Measurements from ENCODE around the gene GTF2H4. TPM values are rescaled to one million over a fixed set of nuclear protein-coding genes. Genes with fewer than 3 reads are reported as not detected.
A peak's percentile ranks its signal among the peaks of the same experiment; 100 is the strongest.

Gene GTF2H4
- total and polyA plus RNA-seq, 10 of the 15 experiments (the other 5 are each of a cell fraction or from before 2014, with no cell fraction given), result 1.1 to 43.8 (median 18.9) TPM

DNA sequence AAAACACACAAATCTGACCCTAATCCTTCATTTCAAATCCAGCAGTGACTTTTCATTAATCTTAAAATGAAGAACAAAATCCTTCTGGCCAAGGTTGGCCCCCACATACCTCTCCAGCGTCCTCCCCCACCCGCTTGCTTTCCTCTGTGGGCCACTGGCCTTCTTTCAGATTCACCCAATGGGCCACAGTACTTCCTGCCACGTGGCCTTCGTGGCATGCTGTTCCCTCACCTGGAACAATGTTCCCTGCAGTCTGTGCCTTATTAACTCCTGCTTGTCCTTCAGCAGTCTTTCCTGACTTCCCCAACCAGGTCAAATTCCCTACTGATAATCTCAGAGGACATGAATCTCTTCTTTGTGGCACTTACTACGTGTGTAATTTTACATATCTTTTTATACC, 5.3 kb upstream of the GTF2H4 start (continued):
- no peak for TF ChIP-seq GATAD2B (conservative IDR thresholded peaks at IDR 0.05; ENCODE audit: low read depth)
- no peak for TF ChIP-seq SPI1 (IDR thresholded peaks at IDR 0.05; ENCODE audit: borderline replicate concordance, insufficient read depth, low read depth, low read length)
- no peak for TF ChIP-seq SUZ12 (IDR thresholded peaks at IDR 0.05; ENCODE audit: unreplicated experiment)
- TF ChIP-seq BHLHE40 (IDR thresholded peaks at IDR 0.05; ENCODE audit: borderline replicate concordance in 1 of 2, low read depth in 2 of 2, low read length in 1 of 2), result no peak
- TF ChIP-seq, protein P1, sequence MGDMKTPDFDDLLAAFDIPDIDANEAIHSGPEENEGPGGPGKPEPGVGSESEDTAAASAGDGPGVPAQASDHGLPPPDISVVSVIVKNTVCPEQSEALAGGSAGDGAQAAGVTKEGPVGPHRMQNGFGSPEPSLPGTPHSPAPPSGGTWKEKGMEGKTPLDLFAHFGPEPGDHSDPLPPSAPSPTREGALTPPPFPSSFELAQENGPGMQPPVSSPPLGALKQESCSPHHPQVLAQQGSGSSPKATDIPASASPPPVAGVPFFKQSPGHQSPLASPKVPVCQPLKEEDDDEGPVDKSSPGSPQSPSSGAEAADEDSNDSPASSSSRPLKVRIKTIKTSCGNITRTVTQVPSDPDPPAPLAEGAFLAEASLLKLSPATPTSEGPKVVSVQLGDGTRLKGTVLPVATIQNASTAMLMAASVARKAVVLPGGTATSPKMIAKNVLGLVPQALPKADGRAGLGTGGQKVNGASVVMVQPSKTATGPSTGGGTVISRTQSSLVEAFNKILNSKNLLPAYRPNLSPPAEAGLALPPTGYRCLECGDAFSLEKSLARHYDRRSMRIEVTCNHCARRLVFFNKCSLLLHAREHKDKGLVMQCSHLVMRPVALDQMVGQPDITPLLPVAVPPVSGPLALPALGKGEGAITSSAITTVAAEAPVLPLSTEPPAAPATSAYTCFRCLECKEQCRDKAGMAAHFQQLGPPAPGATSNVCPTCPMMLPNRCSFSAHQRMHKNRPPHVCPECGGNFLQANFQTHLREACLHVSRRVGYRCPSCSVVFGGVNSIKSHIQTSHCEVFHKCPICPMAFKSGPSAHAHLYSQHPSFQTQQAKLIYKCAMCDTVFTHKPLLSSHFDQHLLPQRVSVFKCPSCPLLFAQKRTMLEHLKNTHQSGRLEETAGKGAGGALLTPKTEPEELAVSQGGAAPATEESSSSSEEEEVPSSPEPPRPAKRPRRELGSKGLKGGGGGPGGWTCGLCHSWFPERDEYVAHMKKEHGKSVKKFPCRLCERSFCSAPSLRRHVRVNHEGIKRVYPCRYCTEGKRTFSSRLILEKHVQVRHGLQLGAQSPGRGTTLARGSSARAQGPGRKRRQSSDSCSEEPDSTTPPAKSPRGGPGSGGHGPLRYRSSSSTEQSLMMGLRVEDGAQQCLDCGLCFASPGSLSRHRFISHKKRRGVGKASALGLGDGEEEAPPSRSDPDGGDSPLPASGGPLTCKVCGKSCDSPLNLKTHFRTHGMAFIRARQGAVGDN (IDR thresholded peaks at IDR 0.05), result 0 out of 2 replicates have a peak, but pooled peaks have one; percentile 41
- TF ChIP-seq RUNX3 (IDR thresholded peaks at IDR 0.05; ENCODE audit: low read length), result peak; percentile 57
- no peak for TF ChIP-seq ASH2L (IDR thresholded peaks at IDR 0.05; ENCODE audit: borderline replicate concordance, low read depth)
- TF ChIP-seq JUND (IDR thresholded peaks at IDR 0.05; ENCODE audit: low read depth, low read length), result no peak
- TF ChIP-seq, protein P2, sequence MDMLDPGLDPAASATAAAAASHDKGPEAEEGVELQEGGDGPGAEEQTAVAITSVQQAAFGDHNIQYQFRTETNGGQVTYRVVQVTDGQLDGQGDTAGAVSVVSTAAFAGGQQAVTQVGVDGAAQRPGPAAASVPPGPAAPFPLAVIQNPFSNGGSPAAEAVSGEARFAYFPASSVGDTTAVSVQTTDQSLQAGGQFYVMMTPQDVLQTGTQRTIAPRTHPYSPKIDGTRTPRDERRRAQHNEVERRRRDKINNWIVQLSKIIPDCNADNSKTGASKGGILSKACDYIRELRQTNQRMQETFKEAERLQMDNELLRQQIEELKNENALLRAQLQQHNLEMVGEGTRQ (IDR thresholded peaks at IDR 0.05; ENCODE audit: borderline replicate concordance, low read depth, low read length), result peak; percentile 31; the same call in 1 of the 2 replicates
- no peak for TF ChIP-seq RFX5 (IDR thresholded peaks at IDR 0.05; ENCODE audit: low read depth, low read length)
- TF ChIP-seq ZBTB40 (IDR thresholded peaks at IDR 0.05; ENCODE audit: borderline replicate concordance), result no peak
- TF ChIP-seq MXI1 (IDR thresholded peaks at IDR 0.05; ENCODE audit: low read depth, low read length), result no peak
- no peak for TF ChIP-seq ETV6 (conservative IDR thresholded peaks at IDR 0.05 in 1 of 2, IDR thresholded peaks at IDR 0.05 in 1 of 2; ENCODE audit: borderline replicate concordance in 1 of 2, low read depth in 1 of 2)
- TF ChIP-seq TARDBP (IDR thresholded peaks at IDR 0.05; ENCODE audit: borderline replicate concordance), result no peak
- peak; percentile 67 for TF ChIP-seq USF1 (IDR thresholded peaks at IDR 0.05; ENCODE audit: borderline replicate concordance, extremely low read length, insufficient read depth, low read depth, low read length)
